ENCODE results near the gene AP5Z1.

AP5Z1 gene

GRCh38 chr7:4775250-4775847 is at the start of gene AP5Z1:
TSS of gene AP5Z1 (plus strand) at chr7:4775623. CDS start at chr7:4775716, 93 bp downstream.
- peak; percentile 95 for DNase-seq

- DNase-seq, result no peak
Measured at GRCh38 chr7:4725850-4726450, 49.5 kb upstream of the AP5Z1 start.

GRCh38 chr7:4726566-4726965 is 48.9 kb upstream of the AP5Z1 start:
- no peak for DNase-seq

- DNase-seq, result no peak
Measured at GRCh38 chr7:4727914-4728705, 47.3 kb upstream of the AP5Z1 start.

- DNase-seq, result no peak
Measured at GRCh38 chr7:4729266-4729665, 46.2 kb upstream of the AP5Z1 start.

GRCh38 chr7:4730276-4730675 is 45.1 kb upstream of the AP5Z1 start:
- no peak for DNase-seq

- no peak for DNase-seq
Measured at GRCh38 chr7:4730971-4731370, 44.5 kb upstream of the AP5Z1 start.

- no peak for DNase-seq
Measured at GRCh38 chr7:4731803-4732202, 43.6 kb upstream of the AP5Z1 start.

GRCh38 chr7:4733936-4734528 is 41.4 kb upstream of the AP5Z1 start:
- no peak for DNase-seq

GRCh38 chr7:4734587-4735345 is 40.7 kb upstream of the AP5Z1 start:
- no peak for DNase-seq

GRCh38 chr7:4737300-4737699 is 38.1 kb upstream of the AP5Z1 start:
- no peak for DNase-seq

GRCh38 chr7:4738711-4739527 is 36.5 kb upstream of the AP5Z1 start:
- peak; percentile 60 for DNase-seq

- peak; percentile 61 for DNase-seq
Measured at GRCh38 chr7:4739528-4739992, 35.9 kb upstream of the AP5Z1 start.

- no peak for DNase-seq
Measured at GRCh38 chr7:4740796-4741195, 34.6 kb upstream of the AP5Z1 start.

- no peak for DNase-seq
Measured at GRCh38 chr7:4742051-4742573, 33.3 kb upstream of the AP5Z1 start.

GRCh38 chr7:4742852-4743251 is 32.6 kb upstream of the AP5Z1 start:
- DNase-seq, result no peak

GRCh38 chr7:4744391-4745264 is 30.8 kb upstream of the AP5Z1 start:
- peak; percentile 86 for DNase-seq

- DNase-seq, result no peak
Measured at GRCh38 chr7:4745265-4745919, 30.0 kb upstream of the AP5Z1 start.

GRCh38 chr7:4745971-4746919 is 29.2 kb upstream of the AP5Z1 start:
- no peak for DNase-seq
